ENCODE data around the gene TMEM238L.

TMEM238L gene

DNA sequence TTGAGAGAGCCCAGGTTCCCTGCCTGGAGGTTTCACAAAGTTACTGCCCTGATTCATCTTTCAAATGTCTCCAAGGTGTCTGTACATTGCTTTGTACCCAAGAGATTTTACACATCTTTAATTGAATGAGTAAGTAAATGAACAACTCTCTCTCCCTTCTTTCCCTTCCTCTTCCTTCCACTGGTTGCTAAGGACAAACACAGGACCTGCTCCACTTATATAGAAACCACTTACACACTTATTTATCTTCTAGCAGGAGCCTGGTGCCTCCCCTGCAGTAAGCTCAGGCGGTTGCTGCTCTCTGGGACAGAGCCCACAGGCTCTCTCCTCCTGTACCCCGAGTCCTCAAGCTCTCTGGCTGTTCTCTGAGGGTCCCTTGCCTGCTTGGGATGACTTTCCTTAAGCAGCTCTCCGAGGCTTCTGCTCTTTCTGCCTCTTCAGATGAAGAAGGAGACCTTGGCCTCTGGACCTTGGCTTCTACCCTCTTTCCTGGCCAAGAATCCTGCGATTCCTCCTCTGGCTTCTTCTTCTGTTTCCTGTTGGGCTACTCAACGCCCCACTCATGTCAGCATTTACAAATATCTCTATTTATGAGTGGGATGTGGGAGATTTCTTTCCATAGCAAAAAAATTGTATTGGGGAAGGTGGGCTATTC lies 24.1 kb upstream of the TMEM238L start:
- Histone ChIP-seq H3K4me1 (ENCODE audit: control insufficient read depth, insufficient read depth, low read length) (peaks cover 11% of the 10 kb centered on the region), H3K9me3 (ENCODE audit: control insufficient read depth, insufficient read depth, low read length) (no peaks in the 10 kb centered on the region), H3K4me3 (ENCODE audit: low read depth, low read length) (no peak overlapping the region), H3K27me3 (ENCODE audit: control insufficient read depth, insufficient read depth, low read length) (no peaks in the 10 kb centered on the region), H3K9ac (ENCODE audit: low read depth, low read length) (no peak overlapping the region), H3K36me3 (ENCODE audit: control insufficient read depth, insufficient read depth, low read length) (no peaks in the 10 kb centered on the region)

DNA sequence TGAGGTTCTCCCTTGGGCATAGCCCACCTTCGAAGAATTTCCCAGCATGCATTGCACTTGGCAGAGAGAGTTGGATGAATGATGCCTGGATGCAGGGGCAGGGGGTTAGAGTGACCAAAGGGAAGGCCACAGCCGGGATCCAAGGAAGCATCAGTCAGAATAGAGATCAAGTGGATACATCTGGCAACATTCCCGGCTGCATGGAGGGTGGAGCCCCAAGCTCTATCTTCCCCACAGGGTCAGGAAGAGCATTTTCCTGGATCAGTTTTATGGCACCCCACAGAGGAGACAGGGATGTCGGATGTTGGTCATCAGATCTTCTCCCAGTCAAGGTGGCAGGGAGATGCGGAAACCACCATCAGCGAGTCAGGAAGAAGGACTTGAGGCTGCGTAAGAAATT lies 21.0 kb upstream of the TMEM238L start:
- Histone ChIP-seq H3K9me3 (ENCODE audit: control insufficient read depth, insufficient read depth, low read length) (no peaks in the 10 kb centered on the region), H3K27me3 (ENCODE audit: control insufficient read depth, insufficient read depth, low read length) (no peaks in the 10 kb centered on the region), H3K4me1 (ENCODE audit: control insufficient read depth, insufficient read depth, low read length) (peaks cover 11% of the 10 kb centered on the region), H3K4me3 (ENCODE audit: low read depth, low read length) (no peak overlapping the region), H3K36me3 (ENCODE audit: control insufficient read depth, insufficient read depth, low read length) (no peaks in the 10 kb centered on the region), H3K9ac (ENCODE audit: low read depth, low read length) (no peak overlapping the region)

DNA sequence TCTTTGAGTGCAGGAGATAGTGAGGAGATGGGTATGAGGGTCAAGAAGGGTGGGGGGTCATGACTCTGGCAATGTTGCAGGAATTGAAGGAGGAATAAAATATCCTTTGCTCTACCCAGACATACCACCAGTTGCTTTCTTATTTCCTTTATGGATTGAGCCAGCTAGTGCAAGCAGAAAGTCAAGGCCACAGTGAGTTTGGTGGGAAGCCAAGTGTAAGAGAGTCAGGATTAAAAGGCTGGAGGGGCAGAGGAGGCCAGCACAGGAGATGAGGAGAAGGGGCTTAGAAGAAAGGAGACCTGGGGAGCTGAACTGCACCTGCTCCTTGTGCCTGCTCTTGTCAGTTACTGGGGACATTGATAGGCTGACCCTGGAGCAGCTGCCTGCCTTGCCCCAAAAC lies 17.9 kb upstream of the TMEM238L start:
- H3K9me3 ChIP-seq (ENCODE audit: control insufficient read depth, insufficient read depth, low read length): no peaks in the 10 kb centered on the region
- no peaks in the 10 kb centered on the region for H3K27me3 ChIP-seq (ENCODE audit: control insufficient read depth, insufficient read depth, low read length)
- no peaks in the 10 kb centered on the region for H3K4me1 ChIP-seq (ENCODE audit: control insufficient read depth, insufficient read depth, low read length)
- H3K9ac ChIP-seq (ENCODE audit: low read depth, low read length): no peak overlapping the region
- no peak overlapping the region for H3K4me3 ChIP-seq (ENCODE audit: low read depth, low read length)
- no peaks in the 10 kb centered on the region for H3K36me3 ChIP-seq (ENCODE audit: control insufficient read depth, insufficient read depth, low read length)

DNA sequence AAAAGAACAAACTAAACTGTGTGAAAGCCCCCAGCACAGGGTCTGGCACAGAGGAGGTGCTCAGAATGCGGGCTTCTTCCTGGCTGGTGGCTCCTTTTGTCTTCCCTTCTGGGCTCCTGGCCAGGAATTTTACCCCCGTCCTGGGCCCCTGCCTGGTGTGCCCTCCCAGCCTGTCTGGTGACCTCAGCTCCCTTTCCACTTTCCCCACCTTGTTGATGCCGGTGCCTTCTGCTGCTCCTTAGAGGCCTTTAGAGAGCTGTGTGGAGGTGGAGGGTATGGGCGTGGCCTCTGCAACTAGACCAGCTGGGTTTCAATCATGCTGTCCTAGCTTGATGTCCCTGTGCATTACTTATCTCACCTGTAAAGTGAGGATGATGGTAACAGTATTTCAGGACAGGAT lies 17.2 kb upstream of the TMEM238L start:
- Histone ChIP-seq H3K4me3 (ENCODE audit: low read depth, low read length) (no peak overlapping the region), H3K27me3 (ENCODE audit: control insufficient read depth, insufficient read depth, low read length) (no peaks in the 10 kb centered on the region), H3K9ac (ENCODE audit: low read depth, low read length) (no peak overlapping the region), H3K9me3 (ENCODE audit: control insufficient read depth, insufficient read depth, low read length) (no peaks in the 10 kb centered on the region), H3K36me3 (ENCODE audit: control insufficient read depth, insufficient read depth, low read length) (no peaks in the 10 kb centered on the region), H3K4me1 (ENCODE audit: control insufficient read depth, insufficient read depth, low read length) (no peaks in the 10 kb centered on the region)

DNA sequence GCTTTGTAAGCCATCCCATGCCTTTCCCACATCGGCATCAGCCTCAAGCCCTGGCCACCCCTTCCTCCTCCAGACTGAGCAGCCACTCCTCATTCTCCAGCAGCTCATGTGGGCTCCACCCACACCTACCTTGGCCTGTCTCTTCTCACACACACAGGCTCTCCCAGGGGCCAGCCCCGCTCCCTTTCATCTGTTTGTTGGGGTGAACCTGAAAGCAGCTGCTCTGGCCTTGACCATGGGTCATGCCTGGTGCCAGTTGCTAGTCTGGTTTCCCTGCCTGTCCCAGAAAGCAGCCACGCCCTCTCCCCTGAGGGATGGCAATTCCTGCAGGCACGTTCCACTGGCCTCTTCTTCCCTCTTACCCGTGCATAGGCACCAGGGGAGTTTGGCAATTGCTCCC lies 11.4 kb upstream of the TMEM238L start:
- Histone ChIP-seq H3K9me3 (ENCODE audit: control insufficient read depth, insufficient read depth, low read length) (no peaks in the 10 kb centered on the region), H3K36me3 (ENCODE audit: control insufficient read depth, insufficient read depth, low read length) (no peaks in the 10 kb centered on the region), H3K27me3 (ENCODE audit: control insufficient read depth, insufficient read depth, low read length) (no peaks in the 10 kb centered on the region), H3K4me1 (ENCODE audit: control insufficient read depth, insufficient read depth, low read length) (no peaks in the 10 kb centered on the region), H3K4me3 (ENCODE audit: low read depth, low read length) (no peak overlapping the region), H3K9ac (ENCODE audit: low read depth, low read length) (no peak overlapping the region)

DNA sequence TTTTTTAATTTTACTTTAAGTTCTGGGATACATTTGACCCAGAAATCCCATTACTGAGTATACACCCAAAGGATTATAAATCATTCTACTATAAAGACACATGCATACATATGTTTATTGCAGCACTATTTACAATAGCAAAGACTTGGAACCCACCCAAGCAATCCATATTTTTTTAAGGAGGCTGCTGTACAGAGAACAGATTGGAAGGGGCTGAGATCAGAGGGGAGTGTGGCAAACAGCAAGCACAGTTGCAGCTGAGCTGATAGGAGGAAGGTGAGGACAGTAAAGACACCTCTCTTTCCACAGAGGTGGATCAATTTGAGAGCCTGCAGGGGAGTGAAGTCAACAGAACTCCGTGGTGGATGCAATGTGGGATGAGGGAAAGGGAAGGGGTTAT lies 10.2 kb upstream of the TMEM238L start:
- no peaks in the 10 kb centered on the region for H3K9me3 ChIP-seq (ENCODE audit: control insufficient read depth, insufficient read depth, low read length)
- H3K4me1 ChIP-seq (ENCODE audit: control insufficient read depth, insufficient read depth, low read length): no peaks in the 10 kb centered on the region
- no peaks in the 10 kb centered on the region for H3K27me3 ChIP-seq (ENCODE audit: control insufficient read depth, insufficient read depth, low read length)
- H3K9ac ChIP-seq (ENCODE audit: low read depth, low read length): no peak overlapping the region
- H3K36me3 ChIP-seq (ENCODE audit: control insufficient read depth, insufficient read depth, low read length): no peaks in the 10 kb centered on the region
- H3K4me3 ChIP-seq (ENCODE audit: low read depth, low read length): no peak overlapping the region

DNA sequence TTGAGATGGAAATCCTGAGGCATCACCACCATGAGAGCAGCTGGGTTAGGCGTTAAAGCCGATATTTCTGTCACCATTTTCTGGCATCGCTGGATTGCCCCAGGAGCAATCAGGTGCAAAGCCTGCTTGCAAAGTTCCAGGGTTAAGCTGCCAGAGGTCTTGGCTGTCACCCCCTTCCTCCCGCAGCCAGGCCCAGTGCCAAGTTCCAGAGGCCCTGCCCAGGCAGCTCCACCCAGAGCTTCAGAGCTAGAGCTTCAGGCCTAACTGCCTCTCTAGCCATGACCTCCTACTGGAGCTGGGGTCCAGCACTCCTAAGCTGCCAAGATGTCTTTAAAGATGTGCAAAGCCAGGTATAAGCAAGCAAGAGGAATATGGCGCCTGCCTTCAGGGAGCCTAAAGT lies 8.8 kb upstream of the TMEM238L start:
- Histone ChIP-seq H3K9ac (ENCODE audit: low read depth, low read length) (no peak overlapping the region), H3K4me1 (ENCODE audit: control insufficient read depth, insufficient read depth, low read length) (no peaks in the 10 kb centered on the region), H3K36me3 (ENCODE audit: control insufficient read depth, insufficient read depth, low read length) (no peaks in the 10 kb centered on the region), H3K4me3 (ENCODE audit: low read depth, low read length) (no peak overlapping the region), H3K9me3 (ENCODE audit: control insufficient read depth, insufficient read depth, low read length) (no peaks in the 10 kb centered on the region), H3K27me3 (ENCODE audit: control insufficient read depth, insufficient read depth, low read length) (no peaks in the 10 kb centered on the region)

DNA sequence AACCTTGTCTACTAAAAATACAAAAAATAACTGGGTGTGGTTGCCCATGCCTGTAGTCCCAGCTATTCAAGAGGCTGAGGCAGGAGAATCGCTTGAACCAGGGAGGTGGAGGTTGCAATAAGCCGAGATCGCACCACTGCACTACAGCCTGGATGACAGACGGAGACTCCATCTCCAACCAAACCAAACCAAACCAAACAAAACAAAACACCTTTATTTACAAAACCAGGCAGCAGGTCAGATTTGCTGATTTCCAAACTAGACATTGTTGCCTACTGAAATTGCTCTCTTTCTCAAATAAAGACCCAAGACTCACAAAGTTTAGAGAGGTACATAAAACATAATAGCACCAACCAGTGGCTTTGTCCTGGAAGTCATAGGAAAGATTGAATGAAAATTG lies 5.7 kb upstream of the TMEM238L start:
- H3K9me3 ChIP-seq (ENCODE audit: control insufficient read depth, insufficient read depth, low read length): no peaks in the 10 kb centered on the region
- H3K9ac ChIP-seq (ENCODE audit: low read depth, low read length): no peak overlapping the region

DNA sequence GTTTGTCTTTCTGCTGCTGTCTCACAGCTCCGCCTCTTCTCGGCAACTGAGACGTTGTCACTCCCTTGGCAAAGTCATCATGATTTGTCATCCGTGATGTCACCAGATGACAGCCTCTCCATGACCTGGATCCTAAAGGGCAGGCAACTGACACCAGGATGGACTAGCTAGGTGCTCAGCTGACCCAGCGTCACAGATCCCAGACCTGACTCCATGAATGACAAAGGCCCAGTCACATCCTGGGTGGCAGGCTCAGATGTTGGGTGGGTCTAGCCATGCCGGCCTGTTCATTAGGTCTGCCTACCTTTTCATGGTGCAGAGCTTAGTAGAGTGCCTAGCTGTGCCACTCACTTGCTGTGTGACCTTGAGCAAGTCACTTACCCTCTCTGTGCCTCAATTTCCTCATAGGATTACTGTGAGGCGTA lies 3.8 kb upstream of the TMEM238L start:
- H3K4me1 ChIP-seq (ENCODE audit: control insufficient read depth, insufficient read depth, low read length): no peaks in the 10 kb centered on the region
- H3K4me3 ChIP-seq (ENCODE audit: low read depth, low read length): no peak overlapping the region
- no peaks in the 10 kb centered on the region for H3K36me3 ChIP-seq (ENCODE audit: control insufficient read depth, insufficient read depth, low read length)
- H3K9ac ChIP-seq (ENCODE audit: low read depth, low read length): no peak overlapping the region
- no peaks in the 10 kb centered on the region for H3K9me3 ChIP-seq (ENCODE audit: control insufficient read depth, insufficient read depth, low read length)
- no peaks in the 10 kb centered on the region for H3K27me3 ChIP-seq (ENCODE audit: control insufficient read depth, insufficient read depth, low read length)

More for the DNA sequence above, 5.7 kb upstream of the TMEM238L start:
- no peaks in the 10 kb centered on the region for H3K27me3 ChIP-seq (ENCODE audit: control insufficient read depth, insufficient read depth, low read length)
- H3K36me3 ChIP-seq (ENCODE audit: control insufficient read depth, insufficient read depth, low read length): no peaks in the 10 kb centered on the region
- H3K4me1 ChIP-seq (ENCODE audit: control insufficient read depth, insufficient read depth, low read length): no peaks in the 10 kb centered on the region
- no peak overlapping the region for H3K4me3 ChIP-seq (ENCODE audit: low read depth, low read length)

DNA sequence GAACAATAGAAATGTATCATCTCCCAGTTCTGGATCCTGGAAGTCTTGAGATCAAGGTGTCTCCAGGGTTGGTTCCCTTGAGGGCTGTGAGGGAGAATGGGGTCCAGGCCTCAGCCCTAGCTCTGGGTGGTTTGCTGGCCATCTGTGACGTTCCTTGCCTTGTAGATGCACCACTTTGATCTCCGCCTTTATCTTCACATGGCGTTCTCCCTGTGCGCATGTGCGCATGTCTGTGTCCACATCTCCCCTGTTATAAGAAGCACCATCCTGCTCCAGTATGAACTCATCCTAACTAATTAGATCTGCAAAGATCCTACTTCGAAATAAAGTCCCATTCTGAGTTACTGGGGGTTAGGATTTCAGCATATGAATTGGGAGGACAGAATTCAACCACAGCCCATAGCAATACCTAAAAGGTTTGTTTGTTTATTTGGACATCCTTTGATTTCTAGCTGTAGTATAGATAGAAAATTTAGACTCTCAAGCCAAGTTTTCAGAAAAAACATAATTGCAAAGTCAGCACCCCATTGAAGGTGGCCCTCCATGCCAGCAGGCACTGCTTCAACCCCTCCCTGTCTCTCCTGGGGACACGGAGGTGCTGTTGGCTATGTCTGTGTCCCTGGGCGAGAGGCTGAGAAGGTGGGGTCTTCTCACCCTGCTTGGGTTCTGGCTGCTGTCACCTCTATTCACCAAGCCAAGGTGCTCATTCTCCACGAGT lies 2.8 kb upstream of the TMEM238L start:
- H3K9me3 ChIP-seq (ENCODE audit: control insufficient read depth, insufficient read depth, low read length): no peaks in the 10 kb centered on the region
- no peaks in the 10 kb centered on the region for H3K4me1 ChIP-seq (ENCODE audit: control insufficient read depth, insufficient read depth, low read length)
- H3K4me3 ChIP-seq (ENCODE audit: low read depth, low read length): no peak overlapping the region
- H3K9ac ChIP-seq (ENCODE audit: low read depth, low read length): no peak overlapping the region
- no peaks in the 10 kb centered on the region for H3K36me3 ChIP-seq (ENCODE audit: control insufficient read depth, insufficient read depth, low read length)
- no peaks in the 10 kb centered on the region for H3K27me3 ChIP-seq (ENCODE audit: control insufficient read depth, insufficient read depth, low read length)

DNA sequence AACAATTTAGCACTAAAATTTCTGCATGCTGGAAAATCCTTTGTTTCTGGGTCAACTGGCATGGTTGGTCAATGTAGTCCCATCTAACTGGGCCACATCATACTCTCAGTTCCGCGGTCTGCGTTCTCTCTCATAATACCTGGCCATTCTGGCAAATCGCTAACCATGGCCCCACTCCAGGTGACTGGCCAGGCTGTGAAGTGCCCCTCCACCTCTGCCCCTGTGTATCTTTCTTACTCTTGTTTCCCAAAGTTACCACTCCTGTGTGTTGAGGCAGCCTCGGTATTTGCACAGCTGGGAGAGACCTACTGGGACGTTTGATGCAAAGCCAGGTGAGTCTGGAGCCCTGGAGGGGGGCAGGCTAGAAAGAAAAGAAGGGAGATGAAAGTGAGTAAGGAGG lies 2.0 kb upstream of the TMEM238L start:
- no peaks in the 10 kb centered on the region for H3K9me3 ChIP-seq (ENCODE audit: control insufficient read depth, insufficient read depth, low read length)
- H3K9ac ChIP-seq (ENCODE audit: low read depth, low read length): no peak overlapping the region
- H3K4me1 ChIP-seq (ENCODE audit: control insufficient read depth, insufficient read depth, low read length): no peaks in the 10 kb centered on the region

DNA sequence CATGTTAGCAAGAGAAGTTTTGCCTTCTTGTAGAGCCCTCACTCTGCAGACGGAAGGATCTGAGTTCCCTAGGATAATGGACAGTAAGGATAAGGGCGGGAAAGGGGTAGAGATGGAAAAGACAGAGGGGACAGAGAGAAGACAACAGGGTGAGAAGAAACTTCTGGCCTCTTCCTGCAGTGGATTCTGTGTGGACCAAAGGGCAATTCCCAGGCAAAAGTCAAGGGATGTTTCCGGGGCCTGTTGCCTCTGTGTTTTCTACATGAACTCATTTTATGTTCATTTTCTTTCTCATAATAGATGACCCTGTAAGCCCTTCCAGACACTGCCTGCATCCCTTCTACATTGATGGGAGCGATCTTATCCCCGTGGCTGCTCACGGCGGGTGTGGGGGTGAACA lies 647 bp upstream of the TMEM238L start:
- no peaks in the 10 kb centered on the region for H3K36me3 ChIP-seq (ENCODE audit: control insufficient read depth, insufficient read depth, low read length)
- no peaks in the 10 kb centered on the region for H3K9me3 ChIP-seq (ENCODE audit: control insufficient read depth, insufficient read depth, low read length)
- H3K4me1 ChIP-seq (ENCODE audit: control insufficient read depth, insufficient read depth, low read length): no peaks in the 10 kb centered on the region
- H3K27me3 ChIP-seq (ENCODE audit: control insufficient read depth, insufficient read depth, low read length): no peaks in the 10 kb centered on the region
- no peak overlapping the region for H3K4me3 ChIP-seq (ENCODE audit: low read depth, low read length)
- no peak overlapping the region for H3K9ac ChIP-seq (ENCODE audit: low read depth, low read length)

More for the DNA sequence above, 2.0 kb upstream of the TMEM238L start:
- no peaks in the 10 kb centered on the region for H3K36me3 ChIP-seq (ENCODE audit: control insufficient read depth, insufficient read depth, low read length)
- no peaks in the 10 kb centered on the region for H3K27me3 ChIP-seq (ENCODE audit: control insufficient read depth, insufficient read depth, low read length)
- H3K4me3 ChIP-seq (ENCODE audit: low read depth, low read length): no peak overlapping the region
